Spinal cord (tissue), 10 donors: ENCODE results near the gene DZIP1L. TPM values are rescaled to one million over a fixed set of nuclear protein-coding genes. Genes with fewer than 3 reads are reported as not detected.
"Not testable (repeated sequence)": the region's sequence is repeated elsewhere in the genome, so short reads cannot be mapped to it uniquely, and the experiment has no call there.

Source experiments
- DNase-seq, 6 donors: peaks; one replicate each; pipeline versions ENCODE4 v3.0.0 to v3.0.0-alpha.2; 2013 to 2015; ENCODE audit warnings: low spot score in 6 of 6, low read depth in 4 of 6
- H3K27ac ChIP-seq: one replicate; pipeline ENCODE4 v1.5.1; 2013; ENCODE audit warnings: low read depth, low read length, control low read depth
- H3K27me3 ChIP-seq: one replicate; pipeline ENCODE4 v1.6.1; 2013; ENCODE audit warnings: low read length; ENCODE audit not compliant: control insufficient read depth, insufficient read depth
- H3K36me3 ChIP-seq: one replicate; pipeline ENCODE4 v1.6.1; 2013; ENCODE audit warnings: low read length; ENCODE audit not compliant: control insufficient read depth, insufficient read depth
- H3K4me1 ChIP-seq: one replicate; pipeline ENCODE4 v1.6.1; 2013; ENCODE audit warnings: low read length; ENCODE audit not compliant: control insufficient read depth, insufficient read depth
- H3K4me3 ChIP-seq: one replicate; pipeline ENCODE4 v1.5.1; 2013; ENCODE audit warnings: low read depth, low read length, control low read depth
- H3K9me3 ChIP-seq: one replicate; pipeline ENCODE4 v1.6.1; 2013; ENCODE audit warnings: low read length; ENCODE audit not compliant: control insufficient read depth, insufficient read depth
- WGBS: methylation state at CpG from one replicate; pipeline ENCODE4 v1.1.5; 2013; ENCODE audit warnings: missing lambda C conversion rate; ENCODE audit not compliant: insufficient coverage; 5-methylcytosine and 5-hydroxymethylcytosine counted together
- polyA plus RNA-seq, 2 donors: library from polyadenylated mRNA; unstranded; fragments of 120-200 nt; gene quantifications; one replicate each; pipeline ENCODE4 v1.2.1, GENCODE V29; 2013; ENCODE audit not compliant: insufficient read length in 2 of 2
- total RNA-seq, 2 donors: library from RNA; depleted of rRNA in 1 of 2; stranded (reverse); fragments of 120-200 nt in 1 of 2; fragments of >200 nt in 1 of 2; gene quantifications; one replicate each; pipeline versions ENCODE4 v1.2.3 to v1.2.4, GENCODE V29; 2013 to 2014
- donor health status: healthy.

Gene DZIP1L
- total and polyA plus RNA-seq, 4 donors, result 10.8 to 28.4 (median 14.6) TPM

DNA sequence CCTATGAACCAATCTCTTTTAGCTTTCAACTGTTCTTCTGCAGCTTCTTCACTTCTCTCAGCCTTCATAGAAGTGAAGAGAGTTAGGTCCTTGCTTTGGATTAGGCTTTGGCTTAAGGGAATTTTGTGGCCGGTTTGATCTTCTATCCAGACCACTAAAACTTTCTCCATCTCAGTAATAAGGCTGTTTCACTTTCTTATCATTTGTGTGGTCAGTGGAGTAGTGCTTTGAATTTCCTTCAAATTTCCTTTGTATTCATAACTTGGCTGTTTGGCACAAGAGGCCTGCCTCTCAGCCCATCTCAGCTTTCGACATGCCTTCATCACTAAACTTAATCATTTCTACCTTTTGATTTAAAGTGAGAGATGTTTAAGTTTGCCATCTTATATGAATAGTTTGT, 21.7 kb downstream of the DZIP1L start:
- WGBS, result no CpG with 5 or more reads among the region's 2 CpGs
- Histone ChIP-seq H3K4me3 (no peak overlapping the region), H3K36me3 (peaks cover 8% of the 10 kb centered on the region), H3K4me1 (no peaks in the 10 kb centered on the region), H3K27ac (no peak overlapping the region), H3K9me3 (no peaks in the 10 kb centered on the region), H3K27me3 (no peaks in the 10 kb centered on the region)
- no peak for DNase-seq

DNA sequence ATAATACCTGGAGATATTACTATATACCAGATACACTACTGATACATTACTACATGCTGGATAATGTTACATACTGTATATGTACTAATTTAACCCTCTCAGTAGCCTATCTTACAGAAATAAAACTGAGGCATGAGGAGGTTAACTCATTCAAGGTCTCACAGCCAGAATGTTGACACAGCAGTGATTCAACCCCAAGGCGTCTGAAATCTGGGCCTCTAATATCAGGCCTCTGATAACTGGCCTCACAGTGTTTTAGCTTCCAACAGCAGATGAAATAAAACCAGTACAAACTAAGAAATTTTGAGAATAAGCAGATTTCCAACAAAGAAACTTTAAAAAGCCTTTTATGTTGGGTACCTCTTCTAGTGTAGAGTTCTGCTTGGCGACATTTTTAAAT, 23.4 kb downstream of the DZIP1L start:
- peaks cover 13% of the 10 kb centered on the region for H3K36me3 ChIP-seq
- WGBS, result 100% methylated on average over 1 of the region's 2 CpGs
- DNase-seq, result no peak

DNA sequence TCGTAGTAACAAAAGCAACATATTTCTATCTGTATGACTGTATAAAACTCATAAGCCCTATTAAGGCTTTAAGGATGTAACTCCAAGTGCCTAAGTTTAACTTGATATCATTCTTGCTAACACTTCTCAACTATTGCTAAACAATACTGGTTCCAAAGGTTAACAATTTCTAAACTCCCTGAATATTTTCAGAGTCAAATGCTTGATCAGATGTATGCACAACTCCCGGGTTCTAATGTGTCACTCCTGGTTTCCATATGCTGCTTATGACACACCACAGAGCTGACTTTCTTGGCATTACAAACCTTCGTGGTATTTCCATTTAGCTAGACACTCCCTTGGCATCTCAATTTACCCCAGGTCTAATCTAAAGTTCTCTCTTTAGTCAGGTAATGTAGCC, 26.3 kb downstream of the DZIP1L start:
- Histone ChIP-seq H3K4me3 (no peak overlapping the region), H3K4me1 (no peaks in the 10 kb centered on the region), H3K9me3 (no peaks in the 10 kb centered on the region), H3K27me3 (no peaks in the 10 kb centered on the region), H3K36me3 (peaks cover 16% of the 10 kb centered on the region), H3K27ac (no peak overlapping the region)
- WGBS, result 100% methylated on average over 1 of the region's 3 CpGs
- no peak for DNase-seq

More for the DNA sequence above, 23.4 kb downstream of the DZIP1L start:
- Histone ChIP-seq H3K4me1 (no peaks in the 10 kb centered on the region), H3K4me3 (no peak overlapping the region), H3K27me3 (no peaks in the 10 kb centered on the region), H3K9me3 (no peaks in the 10 kb centered on the region), H3K27ac (no peak overlapping the region)

DNA sequence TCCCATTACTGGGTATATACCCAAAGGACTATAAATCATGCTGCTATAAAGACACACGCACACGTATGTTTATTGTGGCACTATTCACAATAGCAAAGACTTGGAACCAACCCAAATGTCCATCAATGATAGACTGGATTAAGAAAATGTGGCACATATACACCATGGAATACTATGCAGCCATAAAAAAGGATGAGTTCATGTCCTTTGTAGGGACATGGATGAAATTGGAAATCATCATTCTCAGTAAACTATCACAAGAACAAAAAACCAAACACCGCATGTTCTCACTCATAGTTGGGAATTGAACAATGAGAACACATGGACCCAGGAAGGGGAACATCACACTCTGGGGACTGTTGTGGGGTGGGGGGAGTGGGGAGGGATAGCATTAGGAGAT, 29.7 kb downstream of the DZIP1L start:
- H3K9me3 ChIP-seq, H3K4me3 ChIP-seq, H3K27ac ChIP-seq, H3K4me1 ChIP-seq, H3K27me3 ChIP-seq, DNase-seq: not testable (repeated sequence)
- H3K36me3 ChIP-seq, result peaks cover 33% of the 10 kb centered on the region
- no CpG with 5 or more reads among the region's 3 CpGs for WGBS

DNA sequence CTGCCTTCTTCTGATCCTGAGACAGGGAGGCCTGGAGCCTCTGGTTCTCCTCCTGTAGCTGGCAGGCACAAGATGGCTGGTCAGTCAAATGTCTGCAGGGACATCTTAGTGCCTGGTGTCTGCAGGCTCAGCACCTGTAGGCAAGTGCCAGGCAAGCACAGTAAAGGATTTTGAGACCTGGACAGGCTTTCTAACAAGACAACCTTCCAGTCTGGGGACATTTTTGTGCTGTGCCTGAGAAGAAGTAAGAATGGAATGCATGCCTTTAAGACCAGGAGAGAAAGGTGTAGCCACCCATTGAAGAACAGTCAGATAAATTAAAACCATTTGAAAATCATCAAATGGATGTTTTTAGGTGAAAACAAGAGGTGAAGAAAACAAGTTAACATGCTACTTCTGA, 31.2 kb downstream of the DZIP1L start:
- no peak for DNase-seq

DNA sequence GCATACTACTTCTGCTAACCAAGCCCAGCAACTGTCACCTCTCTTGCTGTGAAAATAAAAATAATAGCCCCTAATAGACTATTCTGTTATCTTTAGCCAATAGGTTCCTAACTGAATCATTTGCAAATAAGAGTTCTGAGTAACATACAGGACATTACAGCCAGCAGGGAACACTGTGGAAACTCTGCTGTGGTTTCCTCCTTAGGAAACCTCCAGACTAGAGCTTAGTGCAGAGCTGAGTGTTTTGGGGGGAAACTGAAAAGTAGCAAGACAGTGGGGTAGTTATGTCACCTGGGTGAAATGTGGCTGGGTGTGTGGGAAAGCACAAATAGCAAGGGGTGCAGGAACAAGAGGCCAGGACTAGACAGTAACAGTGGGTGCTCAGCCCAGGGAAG, 32.4 kb downstream of the DZIP1L start:
- H3K36me3 ChIP-seq, result peaks cover 26% of the 10 kb centered on the region
- no peak overlapping the region for H3K4me3 ChIP-seq
- H3K9me3 ChIP-seq, result no peaks in the 10 kb centered on the region
- no peak for DNase-seq
- no peaks in the 10 kb centered on the region for H3K4me1 ChIP-seq
- no peak overlapping the region for H3K27ac ChIP-seq
- H3K27me3 ChIP-seq, result no peaks in the 10 kb centered on the region

More for the DNA sequence above, 31.2 kb downstream of the DZIP1L start:
- Histone ChIP-seq H3K4me3 (no peak overlapping the region), H3K36me3 (peaks cover 33% of the 10 kb centered on the region), H3K4me1 (no peaks in the 10 kb centered on the region), H3K27me3 (no peaks in the 10 kb centered on the region), H3K27ac (no peak overlapping the region), H3K9me3 (no peaks in the 10 kb centered on the region)

DNA sequence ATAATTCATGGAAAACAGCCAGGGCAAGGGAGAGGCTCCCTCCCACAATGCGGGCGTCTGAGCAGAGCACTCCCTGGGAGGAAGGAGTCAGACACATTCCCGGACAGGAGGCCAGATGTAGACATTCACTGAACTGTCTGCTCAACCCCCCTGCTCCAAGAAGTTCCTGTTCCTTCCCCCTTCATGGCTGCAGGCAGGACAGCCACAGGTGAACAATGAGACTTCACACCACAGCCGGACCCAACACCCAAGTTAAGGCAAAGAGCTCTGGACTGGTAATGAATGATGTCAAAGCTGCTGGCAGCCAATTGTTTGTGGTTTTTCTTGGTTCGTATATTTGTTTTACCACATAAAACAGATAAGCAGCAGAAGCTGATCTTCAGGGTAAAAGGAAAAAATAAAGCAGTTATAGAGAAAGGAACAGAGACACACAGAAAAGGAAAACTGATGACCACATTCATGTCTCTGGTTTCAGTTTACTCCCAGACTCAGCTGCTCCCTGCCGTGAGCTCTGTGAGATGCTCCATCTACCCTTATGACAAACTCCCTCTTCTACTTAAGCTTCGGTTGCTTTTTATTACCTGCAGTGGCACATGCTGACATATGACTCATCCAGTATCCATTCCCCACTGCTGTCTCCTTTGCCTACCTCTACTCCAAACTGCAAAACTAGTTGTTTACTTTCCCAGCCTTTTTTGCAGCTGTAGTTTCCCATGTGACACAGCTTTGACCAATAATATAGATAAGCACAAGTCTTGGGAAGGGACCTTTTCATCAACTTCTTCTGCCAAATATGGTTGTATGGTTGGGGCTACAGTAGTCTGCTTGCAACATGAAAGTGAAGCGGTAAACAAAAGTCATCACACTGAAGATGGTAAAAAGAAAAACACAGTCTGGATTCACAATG, 33.1 kb downstream of the DZIP1L start:
- Histone ChIP-seq H3K4me3 (no peak overlapping the region), H3K36me3 (peaks cover 25% of the 10 kb centered on the region), H3K27me3 (no peaks in the 10 kb centered on the region), H3K9me3 (no peaks in the 10 kb centered on the region), H3K4me1 (no peaks in the 10 kb centered on the region), H3K27ac (no peak overlapping the region)
- 48% methylated on average over 3 of the region's 8 CpGs for WGBS
- DNase-seq, result no peak

DNA sequence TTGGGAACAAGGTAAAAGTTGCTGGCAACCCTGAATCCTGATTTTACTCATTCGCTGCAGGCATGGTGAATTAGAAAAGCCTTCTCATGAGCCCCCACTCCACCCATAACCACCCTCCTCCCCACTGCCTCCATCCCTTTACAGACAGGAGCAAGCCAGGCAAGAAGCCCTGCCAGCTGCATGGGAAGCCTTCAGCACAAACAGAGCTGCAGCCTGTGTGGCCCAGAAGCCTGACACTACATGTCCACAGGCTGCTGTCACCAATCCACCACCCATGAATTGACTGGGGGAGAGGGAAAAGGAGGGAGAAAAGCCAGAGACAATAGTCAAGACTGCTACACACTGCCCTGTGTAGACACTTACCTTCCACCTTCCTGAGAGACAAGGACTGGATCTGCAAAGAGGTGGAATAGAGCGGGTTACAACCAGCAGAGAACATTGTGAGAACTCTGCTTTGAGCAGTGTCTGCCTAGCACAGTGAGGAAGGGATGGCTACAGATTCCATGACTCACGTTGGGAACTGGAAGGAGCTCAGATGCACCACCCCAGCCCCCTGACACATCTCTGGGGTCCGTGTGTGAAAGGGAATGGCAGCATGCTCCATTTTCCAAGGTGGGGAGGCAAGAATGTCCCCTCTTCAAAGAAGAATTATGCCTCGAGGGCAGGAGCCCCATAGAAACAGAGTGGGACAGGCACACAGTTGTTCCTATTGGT, 33.9 kb downstream of the DZIP1L start:
- H3K4me3 ChIP-seq, result no peak overlapping the region

DNA sequence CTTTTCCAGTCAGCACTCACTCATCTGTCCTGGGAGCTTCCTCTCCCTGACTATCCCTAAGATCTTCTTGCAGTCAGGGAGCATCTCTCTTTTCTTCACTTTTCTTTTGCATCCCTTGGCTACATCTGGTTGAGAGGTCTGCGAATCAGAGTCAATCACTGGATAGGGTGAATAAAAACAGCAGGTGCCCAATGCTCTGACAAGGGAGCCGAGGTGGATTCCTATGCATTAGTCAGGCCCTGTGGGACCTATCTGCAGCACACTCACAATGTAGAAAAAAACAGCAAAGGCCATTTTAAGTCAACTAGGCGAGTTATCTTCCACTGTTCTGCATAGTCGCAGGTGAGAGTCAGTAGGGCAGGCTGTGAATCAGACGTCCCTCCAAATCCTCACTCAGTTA, 35.5 kb downstream of the DZIP1L start:
- no peak for DNase-seq
- H3K4me3 ChIP-seq, result no peak overlapping the region
- no peak overlapping the region for H3K27ac ChIP-seq
- H3K9me3 ChIP-seq, result no peaks in the 10 kb centered on the region
- no peaks in the 10 kb centered on the region for H3K4me1 ChIP-seq
- 70% methylated on average over 4 of the region's 5 CpGs for WGBS
- peaks cover 27% of the 10 kb centered on the region for H3K36me3 ChIP-seq
- H3K27me3 ChIP-seq, result no peaks in the 10 kb centered on the region

More for the DNA sequence above, 33.9 kb downstream of the DZIP1L start:
- WGBS, result 62% methylated on average over 2 of the region's 5 CpGs
- Histone ChIP-seq H3K36me3 (peaks cover 27% of the 10 kb centered on the region), H3K27me3 (no peaks in the 10 kb centered on the region), H3K4me1 (no peaks in the 10 kb centered on the region), H3K27ac (no peak overlapping the region), H3K9me3 (no peaks in the 10 kb centered on the region)
- DNase-seq, result no peak

DNA sequence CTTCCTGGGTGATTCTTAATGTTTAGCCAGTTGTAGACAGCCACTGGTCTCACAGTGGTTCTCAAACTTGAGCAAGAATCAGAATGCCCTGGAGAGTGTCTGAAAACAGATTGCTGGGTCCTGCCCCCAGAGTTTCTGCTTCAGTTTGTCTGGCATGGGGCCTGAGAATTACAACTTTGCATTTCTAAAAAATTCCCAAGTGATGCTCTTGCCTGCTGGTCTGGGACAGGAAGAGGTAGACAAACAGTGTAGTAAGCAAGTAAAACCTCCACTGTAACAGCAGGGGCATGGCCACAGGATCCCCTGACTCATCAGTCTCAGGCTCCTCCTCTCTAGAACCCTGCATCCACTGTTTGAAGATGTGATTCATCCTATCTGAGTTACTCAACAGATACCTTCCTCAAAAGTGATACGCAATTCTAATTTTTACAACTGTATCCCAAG, 36.5 kb downstream of the DZIP1L start:
- Histone ChIP-seq H3K27ac (no peak overlapping the region), H3K36me3 (peaks cover 25% of the 10 kb centered on the region), H3K27me3 (no peaks in the 10 kb centered on the region), H3K4me3 (no peak overlapping the region), H3K9me3 (no peaks in the 10 kb centered on the region), H3K4me1 (no peaks in the 10 kb centered on the region)
- DNase-seq, result no peak
- no CpG with 5 or more reads among the region's 1 CpG for whole genome bisulfite sequencing
